ENCODE measurements around the gene POLR2A. TPM values are rescaled to one million over a fixed set of nuclear protein-coding genes. Genes with fewer than 3 reads are reported as not detected.

Gene POLR2A
- total and polyA plus RNA-seq, 10 of the 15 experiments (the other 5 are each of a cell fraction or from before 2014, with no cell fraction given), result 1.7 to 121 (median 33.4) TPM

DNA sequence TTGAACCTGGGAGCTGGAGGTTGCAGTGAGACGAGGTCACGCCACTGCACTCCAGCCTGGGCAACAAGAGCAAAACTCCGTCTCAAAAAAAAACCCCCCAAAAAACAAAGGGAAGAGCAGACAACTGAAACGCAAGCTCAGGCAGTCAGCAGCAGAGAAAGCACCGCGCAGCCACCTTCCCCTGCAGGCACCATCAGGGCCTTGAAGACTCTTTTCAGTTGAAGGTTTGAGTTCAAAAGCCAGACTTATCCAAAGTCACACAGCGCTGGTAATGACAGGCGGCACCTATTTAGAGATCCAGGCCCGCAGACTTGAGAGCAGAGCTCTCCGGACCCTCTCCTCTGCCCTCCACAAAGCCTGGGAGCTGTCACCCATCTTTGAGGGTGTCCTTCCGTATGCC is 15.9 kb upstream of the POLR2A start:
- H3K9ac ChIP-seq (ENCODE audit: control insufficient read depth, insufficient read depth, low read length), result no peak overlapping the region
- TF ChIP-seq BACH1 (IDR thresholded peaks at IDR 0.05; ENCODE audit: borderline replicate concordance) (no peak), MTA3 (IDR thresholded peaks at IDR 0.05; ENCODE audit: borderline replicate concordance, low read length) (no peak), CBX5 (IDR thresholded peaks at IDR 0.05; ENCODE audit: low read depth) (no peak), SREBF2 (IDR thresholded peaks at IDR 0.05; ENCODE audit: low read length) (no peak), ZSCAN29 (IDR thresholded peaks at IDR 0.05) (no peak), ZNF217 (IDR thresholded peaks at IDR 0.05) (no peak), EZH2 (IDR thresholded peaks at IDR 0.05; ENCODE audit: borderline replicate concordance, control insufficient read depth, low read depth, low read length) (no peak), SMARCA5 (IDR thresholded peaks at IDR 0.05) (no peak), ZNF384 (IDR thresholded peaks at IDR 0.05; ENCODE audit: borderline replicate concordance, low read depth, low read length) (no peak), PAX5 (IDR thresholded peaks at IDR 0.05; ENCODE audit: borderline replicate concordance, low read depth, low read length) (no peak), STAT1 (conservative IDR thresholded peaks at IDR 0.05) (no peak), ZNF592 (IDR thresholded peaks at IDR 0.05) (no peak), KDM1A (IDR thresholded peaks at IDR 0.05; ENCODE audit: borderline replicate concordance) (no peak), DPF2 (IDR thresholded peaks at IDR 0.05) (no peak), ZZZ3 (IDR thresholded peaks at IDR 0.05; ENCODE audit: control insufficient read depth, insufficient read length, low read depth) (no peak), RCOR1 (conservative IDR thresholded peaks at IDR 0.05; ENCODE audit: low read depth, low read length) (no peak), NR2C1 (IDR thresholded peaks at IDR 0.05) (no peak), HDAC6 (IDR thresholded peaks at IDR 0.05; ENCODE audit: unreplicated experiment) (no peak)
- TF ChIP-seq, protein P1, sequence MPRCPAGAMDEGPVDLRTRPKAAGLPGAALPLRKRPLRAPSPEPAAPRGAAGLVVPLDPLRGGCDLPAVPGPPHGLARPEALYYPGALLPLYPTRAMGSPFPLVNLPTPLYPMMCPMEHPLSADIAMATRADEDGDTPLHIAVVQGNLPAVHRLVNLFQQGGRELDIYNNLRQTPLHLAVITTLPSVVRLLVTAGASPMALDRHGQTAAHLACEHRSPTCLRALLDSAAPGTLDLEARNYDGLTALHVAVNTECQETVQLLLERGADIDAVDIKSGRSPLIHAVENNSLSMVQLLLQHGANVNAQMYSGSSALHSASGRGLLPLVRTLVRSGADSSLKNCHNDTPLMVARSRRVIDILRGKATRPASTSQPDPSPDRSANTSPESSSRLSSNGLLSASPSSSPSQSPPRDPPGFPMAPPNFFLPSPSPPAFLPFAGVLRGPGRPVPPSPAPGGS (IDR thresholded peaks at IDR 0.05; ENCODE audit: borderline replicate concordance, insufficient read depth, low read depth, low read length, poor library complexity, severe bottlenecking), result no peak
- no peaks in the 10 kb centered on the region for H4K20me1 ChIP-seq (ENCODE audit: control insufficient read depth, insufficient read depth)
- ChIA-PET POLR2A (interaction anchor here (1.0 to 2.4 kb wide), 2 partner anchors 8 to 9 kb away, joined by 3 to 9 read pairs; no protein-coding TSS in a partner anchor), SMC1A (ENCODE audit: uncharacterized antibody, unreplicated experiment) (no interaction called here), RAD21 (ENCODE audit: unreplicated experiment) (no interaction called here), CTCF (interaction anchor here (1.7 kb wide), 1 partner anchor 8 kb away, joined by 4 read pairs; no protein-coding TSS in a partner anchor)
- 94% methylated on average over 11 of the region's 11 CpGs for WGBS (ENCODE audit: insufficient coverage, insufficient replicate concordance, low lambda C conversion rate, missing lambda C conversion rate)
- H3K27ac ChIP-seq (ENCODE audit: control insufficient read depth, insufficient read depth), result no peak overlapping the region
- ATAC-seq (no peak), DNase-seq (ENCODE audit: low read depth, low spot score) (no peak), FAIRE-seq (no peak)
- peaks cover 0 to 3% of the 10 kb centered on the region in 2 experiments; a peak in 3 of 4 replicates for H3K36me3 ChIP-seq (ENCODE audit: control insufficient read depth in 2 of 2, insufficient read depth in 2 of 2, low read length in 1 of 2)
- H3K79me2 ChIP-seq (ENCODE audit: control insufficient read depth, insufficient read depth, low read length), result no peaks in the 10 kb centered on the region
- no peaks in the 10 kb centered on the region for H3K27me3 ChIP-seq (replicated peaks in 1 of 2; ENCODE audit: control insufficient read depth in 2 of 2, insufficient read depth in 2 of 2, low read length in 1 of 2)
- in situ Hi-C loops (cut with MboI), result no loop called here
- BruUV-seq (replicated peaks), result no TSS peak
- no peak overlapping the region for H2AFZ ChIP-seq (ENCODE audit: control insufficient read depth, low read depth, low read length)
- H3K4me2 ChIP-seq (ENCODE audit: control insufficient read depth, insufficient read depth), result no peak overlapping the region
- no peaks in the 10 kb centered on the region; the same call in 1 of the 2 replicates for H3K4me1 ChIP-seq (ENCODE audit: control insufficient read depth, insufficient read depth, low read length)
- H3K9me3 ChIP-seq (replicated peaks; ENCODE audit: control insufficient read depth, insufficient read depth, low read length), result no peaks in the 10 kb centered on the region
- H3K4me3 ChIP-seq, result no peak overlapping the region
- intact Hi-C loops (cut with micrococcal nuclease; ENCODE audit: unreplicated experiment), result no loop called here

Measured in GM12878 (cell line).